Measurements from ENCODE around the gene BAZ2A. TPM values are rescaled to one million over a fixed set of nuclear protein-coding genes. Genes with fewer than 3 reads are reported as not detected.

BAZ2A gene
- total and polyA plus RNA-seq, 2 donors (not counting 3 experiments of a cell fraction or from before 2014, with no cell fraction given), result 56.0 to 91.4 TPM

DNA sequence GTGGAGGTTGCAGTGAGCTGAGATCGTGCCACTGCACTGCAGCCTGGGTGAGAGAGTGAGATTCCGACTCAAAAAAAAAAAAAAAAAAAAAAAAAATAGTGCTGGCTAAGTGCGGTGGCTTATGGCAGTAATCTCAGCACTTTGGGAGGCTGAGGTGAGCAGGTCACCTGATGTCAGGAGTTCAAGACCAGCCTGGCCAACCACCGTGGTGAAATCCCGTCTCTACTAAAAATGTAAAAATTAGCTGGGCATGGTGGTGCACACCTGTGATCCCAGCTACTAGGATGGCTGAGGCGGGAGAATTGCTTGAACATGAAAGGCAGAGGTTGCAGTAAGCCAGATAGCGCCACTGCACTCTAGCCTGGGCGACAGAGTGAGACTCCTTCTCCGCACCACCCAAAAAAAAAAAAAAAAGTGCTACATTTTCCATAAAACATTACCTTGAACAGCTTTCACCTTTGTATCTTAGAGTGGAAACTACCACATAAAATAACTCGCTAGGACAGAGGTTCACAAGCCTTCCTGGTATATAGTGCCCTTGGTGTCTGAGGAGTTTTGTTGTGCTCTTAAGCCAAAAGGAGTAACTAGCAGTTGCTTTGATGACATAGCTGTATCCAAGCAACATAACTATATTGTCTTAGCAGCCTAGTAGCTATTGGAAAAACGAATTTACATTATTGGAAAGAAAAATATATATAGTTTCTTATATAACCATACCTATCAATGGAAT lies 46.9 kb upstream of the BAZ2A start:
- Histone ChIP-seq H3K4me3 (replicated peaks in 1 of 3; ENCODE audit: insufficient read depth in 1 of 3, low read depth in 1 of 3, low read length in 3 of 3) (no peak overlapping the region), H3K36me3 (ENCODE audit: control insufficient read depth in 2 of 2, extremely low read depth in 1 of 2, insufficient read depth in 2 of 2, low read length in 2 of 2) (peaks cover 6 to 15% of the 10 kb centered on the region in 2 experiments), H3K27me3 (ENCODE audit: control insufficient read depth in 2 of 2, insufficient read depth in 2 of 2, low read length in 2 of 2) (no peaks in the 10 kb centered on the region), H2AFZ (ENCODE audit: low read depth, low read length) (no peak overlapping the region), H3K9ac (replicated peaks; ENCODE audit: extremely low read depth, insufficient read depth, low read length) (no peak overlapping the region), H3K4me1 (ENCODE audit: control insufficient read depth, extremely low read depth, insufficient read depth, low read length) (no peaks in the 10 kb centered on the region), H4K20me1 (replicated peaks; ENCODE audit: control insufficient read depth, extremely low read depth, insufficient read depth, low read length) (peaks cover 8% of the 10 kb centered on the region), H3K9me3 (replicated peaks; ENCODE audit: control insufficient read depth, insufficient read depth, low read length) (no peaks in the 10 kb centered on the region), H3K79me2 (ENCODE audit: control insufficient read depth, insufficient read depth, low read length) (peaks cover 99% of the 10 kb centered on the region), H3K9me1 (replicated peaks; ENCODE audit: control insufficient read depth, extremely low read depth, insufficient read depth, low read length) (no peaks in the 10 kb centered on the region), H3K4me2 (ENCODE audit: insufficient read depth, low read length) (no peak overlapping the region), H3K27ac (ENCODE audit: insufficient read depth, low read depth, low read length) (no peak overlapping the region)
- DNase-seq (ENCODE audit: low read depth, low spot score), result no peak
- ChIA-PET CTCF (interaction anchor here (1.8 kb wide), 1 partner anchor 40 kb away, joined by 9 read pairs; no protein-coding TSS in a partner anchor), POLR2A (no interaction called here)
- TF ChIP-seq GATA2 (IDR thresholded peaks at IDR 0.05; ENCODE audit: insufficient read depth, insufficient read length, low read depth, low read length), result no peak
- TF ChIP-seq FOS (IDR thresholded peaks at IDR 0.05; ENCODE audit: borderline replicate concordance, insufficient read depth, low read length), result no peak
- TF ChIP-seq JUN (IDR thresholded peaks at IDR 0.05; ENCODE audit: borderline replicate concordance, insufficient read depth, insufficient read length, low read depth), result no peak
- no peak for TF ChIP-seq POLR2AphosphoS5 (IDR thresholded peaks at IDR 0.05; ENCODE audit: insufficient read depth, low read depth, low read length)
- TF ChIP-seq, protein P1, sequence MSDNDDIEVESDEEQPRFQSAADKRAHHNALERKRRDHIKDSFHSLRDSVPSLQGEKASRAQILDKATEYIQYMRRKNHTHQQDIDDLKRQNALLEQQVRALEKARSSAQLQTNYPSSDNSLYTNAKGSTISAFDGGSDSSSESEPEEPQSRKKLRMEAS (IDR thresholded peaks at IDR 0.05; ENCODE audit: insufficient read depth, insufficient read length), result no peak
- no peak for TF ChIP-seq POLR2A (IDR thresholded peaks at IDR 0.05; ENCODE audit: low read depth, low read length)
- no peak for TF ChIP-seq CTCF (IDR thresholded peaks at IDR 0.05; ENCODE audit: extremely low read depth in 1 of 2, insufficient read depth in 1 of 2, low read depth in 1 of 2, low read length in 2 of 2)
- no peak for TF ChIP-seq EZH2 (IDR thresholded peaks at IDR 0.05; ENCODE audit: borderline replicate concordance, low read depth, low read length, severe bottlenecking)
- no peak for TF ChIP-seq MYC (IDR thresholded peaks at IDR 0.05; ENCODE audit: low read depth, low read length)
- intact Hi-C loops (cut with micrococcal nuclease) (no loop called here), dilution Hi-C loops (cut with MboI; ENCODE audit: extremely low pct_ligation_motif_present, low sequenced_read_pairs) (no loop called here)
- FAIRE-seq, result no peak
- BruUV-seq (replicated peaks), result no TSS peak
